Coronary artery (tissue), 2 donors: ENCODE measurements around the gene MRO.
"Not testable (repeated sequence)": the region's sequence is repeated elsewhere in the genome, so short reads cannot be mapped to it uniquely, and the experiment has no call there.

Experiments
- DNase-seq: peaks from one replicate; pipeline ENCODE4 v3.0.0-alpha.2; 2017; ENCODE audit warnings: low spot score
- H3K27ac ChIP-seq, 2 donors: fragments of 200-600 bp; sonication (generic); one replicate each; pipeline ENCODE4 v1.5.1; 2016 to 2019
- H3K4me3 ChIP-seq: fragments of 200-600 bp; sonication (generic); 2 replicates; pipeline ENCODE4 v1.5.1; 2016; ENCODE audit warnings: mild to moderate bottlenecking, moderate library complexity
- TF ChIP-seq, protein P1 (sequence below): fragments of 200-600 bp; sonication (generic); IDR thresholded peaks from one replicate; pipeline ENCODE4 v1.5.1; 2019; ENCODE audit warnings: antibody characterized with exemption

The MRO gene

GRCh38 chr18:50859793-50860555, 40.2 kb upstream of the MRO start:
- no peak overlapping the region for H3K27ac ChIP-seq
- DNase-seq = no peak
- H3K4me3 ChIP-seq = no peak overlapping the region
- TF ChIP-seq, protein P1, sequence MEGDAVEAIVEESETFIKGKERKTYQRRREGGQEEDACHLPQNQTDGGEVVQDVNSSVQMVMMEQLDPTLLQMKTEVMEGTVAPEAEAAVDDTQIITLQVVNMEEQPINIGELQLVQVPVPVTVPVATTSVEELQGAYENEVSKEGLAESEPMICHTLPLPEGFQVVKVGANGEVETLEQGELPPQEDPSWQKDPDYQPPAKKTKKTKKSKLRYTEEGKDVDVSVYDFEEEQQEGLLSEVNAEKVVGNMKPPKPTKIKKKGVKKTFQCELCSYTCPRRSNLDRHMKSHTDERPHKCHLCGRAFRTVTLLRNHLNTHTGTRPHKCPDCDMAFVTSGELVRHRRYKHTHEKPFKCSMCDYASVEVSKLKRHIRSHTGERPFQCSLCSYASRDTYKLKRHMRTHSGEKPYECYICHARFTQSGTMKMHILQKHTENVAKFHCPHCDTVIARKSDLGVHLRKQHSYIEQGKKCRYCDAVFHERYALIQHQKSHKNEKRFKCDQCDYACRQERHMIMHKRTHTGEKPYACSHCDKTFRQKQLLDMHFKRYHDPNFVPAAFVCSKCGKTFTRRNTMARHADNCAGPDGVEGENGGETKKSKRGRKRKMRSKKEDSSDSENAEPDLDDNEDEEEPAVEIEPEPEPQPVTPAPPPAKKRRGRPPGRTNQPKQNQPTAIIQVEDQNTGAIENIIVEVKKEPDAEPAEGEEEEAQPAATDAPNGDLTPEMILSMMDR = no peak

DNA sequence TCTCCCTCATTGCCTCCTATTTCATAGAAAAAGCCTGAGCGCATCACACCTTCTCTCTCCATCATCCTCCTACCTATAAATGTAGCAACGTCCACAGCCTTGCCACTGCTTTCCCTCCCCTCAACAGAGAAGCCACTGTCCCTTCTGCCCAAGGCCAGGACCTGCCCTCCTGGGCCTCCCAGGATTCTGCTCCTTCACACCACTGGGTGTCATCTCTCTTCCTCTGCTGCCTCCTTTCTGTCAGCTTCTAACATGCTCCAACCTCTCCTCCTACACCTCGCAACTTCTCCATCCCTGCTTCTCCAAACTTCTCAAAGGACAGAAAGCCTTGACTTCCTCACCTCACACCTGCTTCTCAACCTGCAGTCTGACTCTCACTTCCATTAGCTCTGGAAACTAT, 37.9 kb upstream of the MRO start:
- TF ChIP-seq, protein P1 = no peak
- no peak for DNase-seq
- Histone ChIP-seq H3K27ac (no peak overlapping the region), H3K4me3 (no peak overlapping the region)

DNA sequence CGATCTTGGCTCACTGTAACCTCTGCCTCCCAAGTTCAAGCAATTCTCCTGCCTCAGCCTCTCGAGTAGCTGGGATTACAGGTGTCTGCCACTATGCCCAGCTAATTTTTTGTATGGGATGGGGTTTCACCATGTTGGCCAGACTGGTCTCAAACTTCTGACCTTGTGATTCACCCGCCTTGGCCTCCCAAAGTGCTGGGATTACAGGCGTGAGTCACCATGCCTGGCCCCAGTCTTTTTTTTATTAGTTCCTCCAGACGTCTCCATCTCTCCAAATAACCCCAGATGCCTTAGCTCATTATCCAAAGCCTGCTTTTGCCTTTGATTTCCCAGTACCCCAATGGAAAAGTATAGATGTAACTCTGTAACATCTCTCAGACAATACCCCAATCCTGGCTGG, 37.4 kb upstream of the MRO start:
- DNase-seq, H3K4me3 ChIP-seq, H3K27ac ChIP-seq: not testable (repeated sequence)

DNA sequence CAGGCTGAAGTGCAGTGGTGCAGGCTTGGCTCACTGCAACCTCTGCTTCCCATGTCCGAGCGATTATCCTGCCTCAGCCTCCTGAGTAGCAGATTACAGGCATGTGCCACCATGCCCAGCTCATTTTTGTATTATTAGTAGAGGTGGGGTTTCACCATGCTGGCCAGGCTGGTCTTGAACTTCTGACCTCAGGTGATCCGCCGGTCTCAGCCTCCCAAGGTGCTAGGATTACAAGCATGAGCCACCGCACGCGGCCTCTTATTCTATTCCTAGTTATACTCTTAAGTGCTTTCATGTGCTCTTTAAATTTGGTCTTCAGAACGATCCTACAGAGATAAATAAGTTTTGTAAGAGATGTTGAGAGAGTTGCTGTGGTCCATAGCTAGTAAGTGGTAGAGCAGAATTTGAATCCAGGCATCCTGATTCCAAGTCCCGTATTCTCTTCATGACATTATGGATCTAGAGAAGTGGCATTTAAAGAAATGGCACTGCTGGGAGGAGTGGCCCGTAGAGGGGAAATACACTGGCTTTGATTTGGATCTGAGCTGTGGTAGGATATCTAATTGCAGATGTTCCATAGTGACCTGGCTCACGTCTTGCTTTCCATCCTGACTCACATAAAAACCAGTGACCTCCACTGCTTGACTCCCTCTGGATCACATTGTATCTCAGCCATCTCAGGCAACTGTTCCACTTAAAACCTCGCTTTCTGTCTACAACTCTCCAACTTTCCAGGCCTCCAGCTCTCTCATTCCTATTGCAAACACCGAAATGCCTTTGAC, 36.4 kb upstream of the MRO start:
- no peak overlapping the region for H3K27ac ChIP-seq
- DNase-seq = no peak
- no peak overlapping the region for H3K4me3 ChIP-seq
- TF ChIP-seq, protein P1 = no peak

DNA sequence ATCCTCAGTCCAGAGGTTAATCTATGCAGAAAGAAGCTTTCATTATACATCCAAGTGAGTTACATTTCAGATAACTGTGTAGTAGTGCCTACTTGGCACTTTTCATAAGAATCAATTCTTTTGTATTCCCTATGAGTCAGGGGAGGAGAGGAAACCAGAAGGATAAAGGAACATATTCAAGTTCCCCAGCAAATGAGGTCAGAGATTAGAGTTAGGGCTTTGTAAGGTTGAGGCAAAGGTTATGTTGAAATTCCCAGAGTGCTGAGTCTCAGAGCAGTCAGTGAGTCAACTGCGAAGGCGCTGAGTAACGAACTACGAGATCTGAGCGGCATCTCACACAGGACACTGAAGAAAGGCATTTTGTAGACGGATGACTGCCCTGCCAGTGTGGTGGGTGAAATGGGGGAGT, 34.1 kb upstream of the MRO start:
- no peak for DNase-seq
- TF ChIP-seq, protein P1 = no peak
- Histone ChIP-seq H3K4me3 (no peak overlapping the region), H3K27ac (peak overlapping the region in 1 of 2 donors; percentile 72)

DNA sequence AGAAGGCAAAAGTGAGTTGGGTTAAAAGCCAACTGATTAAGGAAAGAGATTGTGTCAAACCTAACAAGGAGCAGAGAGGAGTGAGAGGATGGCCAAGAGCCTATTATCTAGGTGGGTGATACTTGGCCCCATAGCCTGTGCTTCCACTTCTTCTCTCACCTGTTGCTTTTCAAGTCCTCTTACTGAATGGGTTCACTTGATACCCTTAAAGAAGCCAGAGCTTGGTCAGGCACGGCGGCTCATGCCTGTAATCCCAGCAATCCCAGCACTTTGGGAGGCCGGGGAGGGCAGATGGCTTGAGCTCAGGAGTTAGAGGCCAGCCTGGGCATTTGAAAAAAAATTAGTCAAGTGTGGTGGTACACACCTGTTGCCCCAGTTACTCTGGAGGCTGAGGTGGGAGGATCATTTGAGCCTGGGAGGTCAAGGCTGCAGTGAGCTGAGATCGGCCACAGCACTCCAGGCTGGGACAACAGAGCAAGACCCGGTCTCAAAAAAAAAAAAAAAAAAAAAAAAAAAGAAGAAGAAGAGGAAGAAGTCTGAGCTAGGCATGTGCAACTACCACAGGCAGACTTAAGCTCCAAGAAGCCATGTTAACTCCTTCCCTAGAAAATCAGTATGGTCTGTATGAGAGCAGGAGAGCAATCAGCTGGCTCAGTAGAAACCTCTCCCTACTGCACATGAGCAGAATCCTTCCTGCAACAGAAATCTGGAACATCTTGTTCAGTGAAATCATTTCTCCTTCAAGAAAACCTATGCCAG, 30.7 kb upstream of the MRO start:
- Histone ChIP-seq H3K27ac (no peak overlapping the region), H3K4me3 (no peak overlapping the region)
- TF ChIP-seq, protein P1 = no peak
- no peak for DNase-seq

- peak overlapping the region in 1 of 2 donors; percentile 21 for H3K27ac ChIP-seq
- H3K4me3 ChIP-seq = no peak overlapping the region
- TF ChIP-seq, protein P1 = no peak
- DNase-seq = no peak
Measured at GRCh38 chr18:50849419-50849821, 29.6 kb upstream of the MRO start.
